B cell (primary cell): Measurements from ENCODE around the gene UBE2J1. TPM values are rescaled to one million over a fixed set of nuclear protein-coding genes. Genes with fewer than 3 reads are reported as not detected.

ENCODE experiments used
- ATAC-seq: fragments of 200-7000 bp; cut with Tn5 transposase; one replicate; pipeline ENCODE4 v1.10.0; 2021; ENCODE audit warnings: low read depth, mild to moderate bottlenecking, moderate number of reproducible peaks, moderate library complexity
- CTCF ChIA-PET: fragments of 350-600 bp; sonication (Branson Sonifier 250); formaldehyde crosslinking; loops from one replicate; lab custom pipeline; 2021; ENCODE audit warnings: antibody characterized with exemption, inconsistent platforms; lab: Charles Lee
- POLR2A ChIA-PET: fragments of 350-600 bp; sonication (Branson Sonifier 250); formaldehyde crosslinking; loops from one replicate; lab custom pipeline; 2021; ENCODE audit warnings: antibody characterized with exemption; lab: Charles Lee
- DNase-seq: peaks from one replicate; pipeline ENCODE4 v3.0.0; 2013
- H2AFZ ChIP-seq: 2 replicates; pipeline ENCODE4 v1.6.1; 2012; ENCODE audit warnings: mild to moderate bottlenecking, low read depth, low read length; ENCODE audit not compliant: insufficient read depth, poor library complexity, severe bottlenecking
- H3K27ac ChIP-seq, 2 donors: 1 replicate in 1 of 2; 2 replicates in 1 of 2; pipeline ENCODE4 v1.5.1; 2012 to 2013; ENCODE audit warnings: low read length in 2 of 2, mild to moderate bottlenecking in 2 of 2, moderate library complexity in 1 of 2
- H3K27me3 ChIP-seq, 4 experiments: fragments of 200-600 bp in 1 of 4; sonication (generic) in 1 of 4; replicated peaks in 1 of 4; 1 replicate in 2 of 4; 2 replicates in 2 of 4; pipeline versions ENCODE4 v1.6.1 to v1.7.0; 2013 to 2016; ENCODE audit warnings: low read length in 3 of 4, mild to moderate bottlenecking in 2 of 4, mixed read lengths in 1 of 4, moderate library complexity in 1 of 4; ENCODE audit not compliant: insufficient read depth in 4 of 4, control insufficient read depth in 3 of 4; ENCODE audit errors: control extremely low read depth in 1 of 4
- H3K36me3 ChIP-seq, 2 experiments: replicated peaks in 1 of 2; 1 replicate in 1 of 2; 2 replicates in 1 of 2; pipeline versions ENCODE4 v1.6.1 to v1.7.1; 2013; ENCODE audit warnings: low read length in 1 of 2; ENCODE audit not compliant: insufficient read depth in 2 of 2, control insufficient read depth in 1 of 2; ENCODE audit errors: control extremely low read depth in 1 of 2, extremely low read depth in 1 of 2
- H3K4me1 ChIP-seq, 2 donors: fragments of 200-600 bp in 1 of 2; sonication (generic) in 1 of 2; 1 replicate in 1 of 2; 2 replicates in 1 of 2; pipeline versions ENCODE4 v1.5.1 to v1.6.1; 2013 to 2017; ENCODE audit warnings: low read length in 2 of 2; ENCODE audit not compliant: control insufficient read depth in 2 of 2, insufficient read depth in 2 of 2
- H3K4me2 ChIP-seq: replicated peaks from 2 replicates; pipeline ENCODE3; 2012; ENCODE audit warnings: mild to moderate bottlenecking, low read depth, low read length; ENCODE audit not compliant: poor library complexity, severe bottlenecking
- H3K4me3 ChIP-seq, 5 experiments: fragments of 200-600 bp in 1 of 5; sonication (generic) in 1 of 5; 1 replicate in 3 of 5; 2 replicates in 2 of 5; pipeline versions ENCODE4 v1.5.1 to v1.7.0; 2011 to 2016; ENCODE audit warnings: low read length in 4 of 5, mild to moderate bottlenecking in 4 of 5, low read depth in 2 of 5, control low read depth in 1 of 5, moderate library complexity in 1 of 5; ENCODE audit not compliant: insufficient read depth in 1 of 5; ENCODE audit errors: control extremely low read depth in 1 of 5, extremely low read depth in 1 of 5
- H3K79me2 ChIP-seq: fragments of 200-600 bp; sonication (generic); one replicate; pipeline ENCODE4 v1.6.0; 2016; ENCODE audit warnings: low read length; ENCODE audit not compliant: control insufficient read depth, insufficient read depth
- H3K9ac ChIP-seq: fragments of 200-600 bp; sonication (generic); 2 replicates; pipeline ENCODE4 v1.6.1; 2017; ENCODE audit warnings: mild to moderate bottlenecking, low read length, moderate library complexity
- H3K9me3 ChIP-seq, 3 donors: one replicate each; pipeline versions ENCODE4 v1.6.1 to v1.7.1; 2013; ENCODE audit warnings: low read length in 2 of 3; ENCODE audit not compliant: control insufficient read depth in 2 of 3, insufficient read depth in 1 of 3; ENCODE audit errors: control extremely low read depth in 1 of 3
- H4K20me1 ChIP-seq: 2 replicates; pipeline ENCODE4 v1.6.0; 2012; ENCODE audit warnings: mild to moderate bottlenecking, low read length; ENCODE audit not compliant: insufficient read depth, control insufficient read depth, poor library complexity, severe bottlenecking
- H3K27ac Mint-ChIP-seq: one replicate; pipeline ENCODE4 v1.8.0; 2021; ENCODE audit warnings: mixed read lengths
- H3K27me3 Mint-ChIP-seq: one replicate; pipeline ENCODE4 v1.8.0; 2021; ENCODE audit warnings: mixed read lengths
- H3K4me1 Mint-ChIP-seq: one replicate; pipeline ENCODE4 v1.8.0; 2021; ENCODE audit warnings: mixed read lengths
- H3K4me3 Mint-ChIP-seq: one replicate; pipeline ENCODE4 v1.8.0; 2021; ENCODE audit warnings: mixed read lengths
- H3K9me3 Mint-ChIP-seq: one replicate; pipeline ENCODE4 v1.8.0; 2022; ENCODE audit warnings: mixed read lengths; ENCODE audit not compliant: insufficient read depth
- CTCF ChIP-seq: fragments of 200-600 bp; IDR thresholded peaks from one replicate; pipeline ENCODE4 v1.8.0; 2022; ENCODE audit warnings: antibody characterized with exemption, mild to moderate bottlenecking
- EZH2 ChIP-seq: IDR thresholded peaks from 2 replicates; pipeline ENCODE4 v1.6.1; 2012; ENCODE audit warnings: borderline replicate concordance, low read depth, mild to moderate bottlenecking, moderate library complexity, low read length; ENCODE audit not compliant: insufficient read depth, poor library complexity, severe bottlenecking
- WGBS: methylation state at CpG from one replicate; pipeline ENCODE4 v1.1.5; 2013; ENCODE audit warnings: missing lambda C conversion rate; ENCODE audit not compliant: insufficient coverage; 5-methylcytosine and 5-hydroxymethylcytosine counted together
- intact Hi-C: fragments of 100-400 bp; cut with micrococcal nuclease; formaldehyde crosslinking; loops from one replicate; pipeline ENCODE4 v1.10.0; 2022
- polyA plus RNA-seq: library from polyadenylated mRNA; depleted of rRNA; stranded (reverse); fragments of >200 nt; gene quantifications from 2 replicates; pipeline ENCODE4 v1.2.3, GENCODE V29; 2012
- total RNA-seq, 2 donors: library from RNA; stranded (reverse); fragments of 120-200 nt in 1 of 2; gene quantifications; 1 replicate in 1 of 2; 2 replicates in 1 of 2; pipeline versions ENCODE4 v1.2.3 to v1.2.4, GENCODE V29; 2013 to 2022

UBE2J1 gene
- total and polyA plus RNA-seq, 2 donors (not counting 1 experiment from before 2014, with no cell fraction given), result 31.1 to 55.6 TPM

- no peak for ATAC-seq
- H3K4me3 ChIP-seq, result no peak overlapping the region
- intact Hi-C loops, result no loop called here
- peaks cover 2 to 8% (median 7%) of the 10 kb centered on the region in 3 donors for H3K9me3 ChIP-seq
- no peaks in the 10 kb centered on the region for H3K79me2 ChIP-seq
- H3K4me2 ChIP-seq, result no peak overlapping the region
- Mint-ChIP-seq H3K4me3 (no peak overlapping the region), H3K27ac (no peak overlapping the region), H3K9me3 (peaks cover 5% of the 10 kb centered on the region), H3K27me3 (peaks cover 16% of the 10 kb centered on the region), H3K4me1 (peaks cover 13% of the 10 kb centered on the region)
- CTCF ChIA-PET, result interaction anchor here (1.9 kb wide), 1 partner anchor 17 kb away, joined by 6 read pairs; no protein-coding TSS in a partner anchor
- no peak overlapping the region for H2AFZ ChIP-seq
- H3K27ac ChIP-seq, result no peak overlapping the region
- no peak for DNase-seq
- POLR2A ChIA-PET, result no interaction called here
- WGBS, result 100% methylated on average over 2 of the region's 6 CpGs
- H3K27me3 ChIP-seq, result peaks cover 0 to 15% (median 9%) of the 10 kb centered on the region in 4 experiments
- H3K36me3 ChIP-seq, result no peaks in the 10 kb centered on the region
- H3K9ac ChIP-seq, result no peak overlapping the region
- H3K4me1 ChIP-seq, result peaks cover 12 to 14% of the 10 kb centered on the region in 2 donors
- no peaks in the 10 kb centered on the region for H4K20me1 ChIP-seq
- TF ChIP-seq EZH2, result no peak
- TF ChIP-seq CTCF, result no peak
These were observed 36.3 kb upstream of the UBE2J1 start for GRCh38 chr6:89388846-89389245.

GRCh38 chr6:89387516-89388201 lies 35.1 kb upstream of the UBE2J1 start:
- peak overlapping the region; percentile 6 for H3K4me2 ChIP-seq
- H3K27ac ChIP-seq, result no peak overlapping the region
- H3K9me3 ChIP-seq, result peaks cover 0 to 4% (median 0%) of the 10 kb centered on the region in 3 donors

More at GRCh38 chr6:89387516-89388201, 35.1 kb upstream of the UBE2J1 start:
- Histone ChIP-seq H3K4me1 (peaks cover 12 to 14% of the 10 kb centered on the region in 2 donors), H3K9ac (no peak overlapping the region), H2AFZ (no peak overlapping the region), H3K79me2 (no peaks in the 10 kb centered on the region), H3K4me3 (no peak overlapping the region), H3K36me3 (no peaks in the 10 kb centered on the region), H3K27me3 (peaks cover 0 to 15% (median 9%) of the 10 kb centered on the region in 4 experiments), H4K20me1 (no peaks in the 10 kb centered on the region)
- peak overlapping the region; percentile 29 for H3K27ac Mint-ChIP-seq
- H3K27me3 Mint-ChIP-seq, result peaks cover 16% of the 10 kb centered on the region
- peaks cover 13% of the 10 kb centered on the region for H3K4me1 Mint-ChIP-seq
- intact Hi-C loops, result no loop called here
- ChIA-PET POLR2A (no interaction called here), CTCF (interaction anchor here (1.4 kb wide), 1 partner anchor 16 kb away, joined by 5 read pairs; no protein-coding TSS in a partner anchor)
- 71% methylated on average over 5 of the region's 9 CpGs for WGBS
- no peaks in the 10 kb centered on the region for H3K9me3 Mint-ChIP-seq
- TF ChIP-seq EZH2 (no peak), CTCF (no peak)
- DNase-seq (peak; percentile 53), ATAC-seq (peak; percentile 72)
- peak overlapping the region; percentile 50 for H3K4me3 Mint-ChIP-seq
